ENCODE results near the gene ATP5MG.
A peak's percentile ranks its signal among the peaks of the same experiment; 100 is the strongest.
"Not testable (repeated sequence)": the region's sequence is repeated elsewhere in the genome, so short reads cannot be mapped to it uniquely, and the experiment has no call there.

ATP5MG gene

GRCh38 chr11:118401151-118401879 is at the start of gene ATP5MG:
Gene ATP5MG, plus strand, starts transcription at chr11:118401606. Its CDS starts 60 bp downstream, at chr11:118401666.
- peak; percentile 84 to 87 for DNase-seq (ENCODE audit: extremely low read depth in 1 of 2, low read depth in 1 of 2)

GRCh38 chr11:118353084-118353710 is 48.2 kb upstream of the ATP5MG start:
- DNase-seq (ENCODE audit: extremely low read depth in 1 of 2, low read depth in 1 of 2) = no peak

GRCh38 chr11:118358071-118358470 is 43.3 kb upstream of the ATP5MG start:
- DNase-seq (ENCODE audit: extremely low read depth in 1 of 2, low read depth in 1 of 2) = no peak

- peak; percentile 98 for DNase-seq (ENCODE audit: extremely low read depth in 1 of 2, low read depth in 1 of 2)
These were observed 42.0 kb upstream of the ATP5MG start, which contains the start of gene UBE4A for GRCh38 chr11:118359295-118359958. Gene UBE4A, plus strand, starts transcription at chr11:118359600. Its CDS starts 5,481 bp downstream, at chr11:118365081.

GRCh38 chr11:118364956-118365615 is 36.3 kb upstream of the ATP5MG start:
- DNase-seq (ENCODE audit: extremely low read depth in 1 of 2, low read depth in 1 of 2) = no peak

- DNase-seq (ENCODE audit: extremely low read depth in 1 of 2, low read depth in 1 of 2) = no peak
These were observed 35.1 kb upstream of the ATP5MG start for GRCh38 chr11:118366287-118366686.

GRCh38 chr11:118370774-118371173 is 30.6 kb upstream of the ATP5MG start:
- DNase-seq (ENCODE audit: extremely low read depth in 1 of 2, low read depth in 1 of 2) = no peak

GRCh38 chr11:118373263-118373662 is 28.1 kb upstream of the ATP5MG start:
- no peak for DNase-seq (ENCODE audit: extremely low read depth in 1 of 2, low read depth in 1 of 2)

- no peak for DNase-seq (ENCODE audit: extremely low read depth in 1 of 2, low read depth in 1 of 2)
These were observed 27.5 kb upstream of the ATP5MG start for GRCh38 chr11:118373871-118374270.

GRCh38 chr11:118374729-118375128 is 26.7 kb upstream of the ATP5MG start:
- DNase-seq (ENCODE audit: extremely low read depth in 1 of 2, low read depth in 1 of 2) = no peak

GRCh38 chr11:118375978-118376377 is 25.4 kb upstream of the ATP5MG start:
- no peak for DNase-seq (ENCODE audit: extremely low read depth in 1 of 2, low read depth in 1 of 2)

- DNase-seq (ENCODE audit: extremely low read depth in 1 of 2, low read depth in 1 of 2) = no peak
These were observed 21.9 kb upstream of the ATP5MG start for GRCh38 chr11:118379497-118379896.

- DNase-seq (ENCODE audit: extremely low read depth in 1 of 2, low read depth in 1 of 2) = no peak
These were observed 20.8 kb upstream of the ATP5MG start for GRCh38 chr11:118380571-118380970.

GRCh38 chr11:118382954-118383353 is 18.5 kb upstream of the ATP5MG start:
- no peak for DNase-seq (ENCODE audit: extremely low read depth in 1 of 2, low read depth in 1 of 2)

- DNase-seq (ENCODE audit: extremely low read depth in 1 of 2, low read depth in 1 of 2) = no peak
These were observed 17.7 kb upstream of the ATP5MG start for GRCh38 chr11:118383657-118384056.

GRCh38 chr11:118396097-118396501 is 5.3 kb upstream of the ATP5MG start:
- no peak for DNase-seq (ENCODE audit: extremely low read depth in 1 of 2, low read depth in 1 of 2)

- no peak for DNase-seq (ENCODE audit: extremely low read depth in 1 of 2, low read depth in 1 of 2)
These were observed 4.0 kb upstream of the ATP5MG start for GRCh38 chr11:118397448-118397847.

GRCh38 chr11:118398791-118399559 is 2.4 kb upstream of the ATP5MG start:
- peak in 1 of 2 donors; percentile 17 for DNase-seq (ENCODE audit: extremely low read depth in 1 of 2, low read depth in 1 of 2)

GRCh38 chr11:118401880-118402590 is 629 bp downstream of the ATP5MG start:
- DNase-seq (ENCODE audit: extremely low read depth in 1 of 2, low read depth in 1 of 2) = no peak

- not testable (repeated sequence) for DNase-seq (ENCODE audit: extremely low read depth in 1 of 2, low read depth in 1 of 2)
These were observed 1.2 kb downstream of the ATP5MG start for GRCh38 chr11:118402594-118402993.
